Sigmoid colon (tissue), 4 donors: ENCODE results near the gene LARP1.

Source experiments
- CTCF ChIP-seq, 4 experiments: fragments of 450-650 bp in 3 of 4; fragments of 200-600 bp in 1 of 4; IDR thresholded peaks; one replicate each; pipeline ENCODE4 v1.5.1; 2016 to 2019; ENCODE audit warnings: antibody characterized with exemption in 4 of 4, mild to moderate bottlenecking in 3 of 4, moderate library complexity in 2 of 4
- POLR2A ChIP-seq, 2 donors: fragments of 450-650 bp; IDR thresholded peaks; one replicate each; pipeline ENCODE4 v1.6.1; 2016; ENCODE audit warnings: antibody characterized with exemption in 2 of 2, mild to moderate bottlenecking in 2 of 2, moderate library complexity in 2 of 2
- POLR2AphosphoS5 ChIP-seq, 4 donors: sonication (generic); formaldehyde crosslinking; IDR thresholded peaks; one replicate each; pipeline ENCODE4 v1.6.1; 2017; ENCODE audit warnings: antibody characterized with exemption in 4 of 4

- TF ChIP-seq CTCF (IDR thresholded peaks at IDR 0.05) (no peak), POLR2AphosphoS5 (IDR thresholded peaks at IDR 0.05) (no peak), POLR2A (IDR thresholded peaks at IDR 0.05) (no peak)
Observed at GRCh38 chr5:154768207-154768606, 13.0 kb downstream of the LARP1 start.
